Activated CD8-positive, alpha-beta T cell treated with anti-CD3 and anti-CD28 coated beads for 36 hours (primary cell): ENCODE data around the gene DGKA. TPM values are rescaled to one million over a fixed set of nuclear protein-coding genes. Genes with fewer than 3 reads are reported as not detected.

ENCODE experiments used
- ATAC-seq: fragments of 200-7000 bp; cut with Tn5 transposase; one replicate; pipeline ENCODE4 v1.10.0; 2021; ENCODE audit warnings: mild to moderate bottlenecking, moderate library complexity
- CTCF ChIA-PET: fragments of 350-600 bp; sonication (Branson Sonifier 250); formaldehyde crosslinking; loops from one replicate; lab custom pipeline; 2021; ENCODE audit warnings: antibody characterized with exemption; lab: Charles Lee
- POLR2A ChIA-PET: fragments of 350-600 bp; sonication (Branson Sonifier 250); formaldehyde crosslinking; loops from one replicate; lab custom pipeline; 2021; ENCODE audit warnings: antibody characterized with exemption; lab: Charles Lee
- DNase-seq: peaks from one replicate; pipeline ENCODE4 v3.0.0-alpha.2; 2020
- H3K27ac Mint-ChIP-seq: one replicate; pipeline ENCODE4 v1.8.0; 2021; ENCODE audit warnings: mild to moderate bottlenecking, mixed read lengths
- H3K27me3 Mint-ChIP-seq: one replicate; pipeline ENCODE4 v1.8.0; 2021; ENCODE audit warnings: mixed read lengths
- H3K36me3 Mint-ChIP-seq: one replicate; pipeline ENCODE4 v1.8.0; 2021; ENCODE audit warnings: low read depth, mixed read lengths
- H3K4me1 Mint-ChIP-seq: one replicate; pipeline ENCODE4 v1.8.0; 2021; ENCODE audit warnings: low read depth, mixed read lengths
- H3K4me3 Mint-ChIP-seq: one replicate; pipeline ENCODE4 v1.8.0; 2021; ENCODE audit warnings: mild to moderate bottlenecking, moderate library complexity, mixed read lengths
- H3K9me3 Mint-ChIP-seq: one replicate; pipeline ENCODE4 v1.8.0; 2021; ENCODE audit warnings: mixed read lengths
- intact Hi-C: fragments of 100-400 bp; cut with micrococcal nuclease; formaldehyde crosslinking; loops from one replicate; pipeline ENCODE4 v1.10.0; 2022
- total RNA-seq, 2 experiments: library from RNA; stranded (reverse); gene quantifications; one replicate each; pipeline ENCODE4 v1.2.3, GENCODE V29; 2021
- TF ChIP-seq, protein P1 (sequence below): fragments of 200-600 bp; IDR thresholded peaks from one replicate; pipeline ENCODE4 v1.8.0; 2022; ENCODE audit warnings: antibody characterized with exemption, mild to moderate bottlenecking

DGKA gene
- total RNA-seq, 2 experiments from 2014 or later, result 350 to 353 TPM

DNA sequence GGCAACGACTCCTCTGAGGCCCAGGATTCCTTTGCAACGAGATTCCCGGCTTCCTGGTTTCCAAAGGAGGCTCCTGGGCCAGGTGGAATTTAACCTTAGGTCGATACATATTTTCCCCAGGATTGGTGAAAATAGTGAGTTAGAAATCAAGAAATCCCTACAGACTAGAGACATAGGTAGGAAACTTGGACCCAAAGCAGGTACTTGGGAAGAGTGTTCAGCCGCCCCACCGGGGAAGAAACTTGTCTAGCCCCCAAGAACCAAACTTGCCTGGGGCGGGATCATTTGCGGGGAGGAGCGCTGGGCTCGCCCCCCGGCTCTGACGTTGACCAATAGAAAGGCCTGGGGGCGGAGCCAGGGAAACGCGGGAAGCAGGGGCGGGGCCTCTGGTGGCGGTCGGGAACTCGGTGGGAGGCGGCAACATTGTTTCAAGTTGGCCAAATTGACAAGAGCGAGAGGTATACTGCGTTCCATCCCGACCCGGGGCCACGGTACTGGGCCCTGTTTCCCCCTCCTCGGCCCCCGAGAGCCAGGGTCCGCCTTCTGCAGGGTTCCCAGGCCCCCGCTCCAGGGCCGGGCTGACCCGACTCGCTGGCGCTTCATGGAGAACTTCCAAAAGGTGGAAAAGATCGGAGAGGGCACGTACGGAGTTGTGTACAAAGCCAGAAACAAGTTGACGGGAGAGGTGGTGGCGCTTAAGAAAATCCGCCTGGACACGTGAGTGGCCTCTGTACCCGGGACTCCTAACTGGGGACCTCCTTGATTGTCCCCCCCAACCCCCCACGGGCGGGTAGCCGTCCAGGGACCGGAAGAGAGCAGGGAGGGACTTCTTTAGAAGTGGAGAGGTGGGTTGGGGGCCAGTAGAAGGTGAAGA, 35.7 kb downstream of the DGKA start, which contains the start of gene CDK2:
CDK2 (plus strand) TSS at position 423 of the 874 bp plus-strand sequence; CDS start at position 602, 179 bp downstream.
- Mint-ChIP-seq H3K4me3 (peak within 1 kb of the TSS; percentile 98), H3K4me1 (peaks cover 22% of the 10 kb centered on the region), H3K9me3 (no peaks in the 10 kb centered on the region), H3K27me3 (no peaks in the 10 kb centered on the region), H3K27ac (peak within 1 kb of the TSS; percentile 89), H3K36me3 (peaks cover 38% of the 10 kb centered on the region)
- ChIA-PET POLR2A (interaction anchor here (0.6 to 5.4 kb wide), 9 partner anchors 10 to 503 kb away, joined by 3 to 46 read pairs (median 3); no protein-coding TSS in a partner anchor), CTCF (interaction anchor here (0.7 to 2.5 kb wide), 5 partner anchors 10 to 229 kb away, joined by 3 to 14 read pairs (median 5); partner anchors contain the start of gene SUOX)
- intact Hi-C loops, result loop anchor here (1.0 kb wide), 1 partner anchor 19 kb away; no protein-coding TSS in a partner anchor
- ATAC-seq (peak; percentile 98), DNase-seq (peak; percentile 96)
- TF ChIP-seq, protein P1, sequence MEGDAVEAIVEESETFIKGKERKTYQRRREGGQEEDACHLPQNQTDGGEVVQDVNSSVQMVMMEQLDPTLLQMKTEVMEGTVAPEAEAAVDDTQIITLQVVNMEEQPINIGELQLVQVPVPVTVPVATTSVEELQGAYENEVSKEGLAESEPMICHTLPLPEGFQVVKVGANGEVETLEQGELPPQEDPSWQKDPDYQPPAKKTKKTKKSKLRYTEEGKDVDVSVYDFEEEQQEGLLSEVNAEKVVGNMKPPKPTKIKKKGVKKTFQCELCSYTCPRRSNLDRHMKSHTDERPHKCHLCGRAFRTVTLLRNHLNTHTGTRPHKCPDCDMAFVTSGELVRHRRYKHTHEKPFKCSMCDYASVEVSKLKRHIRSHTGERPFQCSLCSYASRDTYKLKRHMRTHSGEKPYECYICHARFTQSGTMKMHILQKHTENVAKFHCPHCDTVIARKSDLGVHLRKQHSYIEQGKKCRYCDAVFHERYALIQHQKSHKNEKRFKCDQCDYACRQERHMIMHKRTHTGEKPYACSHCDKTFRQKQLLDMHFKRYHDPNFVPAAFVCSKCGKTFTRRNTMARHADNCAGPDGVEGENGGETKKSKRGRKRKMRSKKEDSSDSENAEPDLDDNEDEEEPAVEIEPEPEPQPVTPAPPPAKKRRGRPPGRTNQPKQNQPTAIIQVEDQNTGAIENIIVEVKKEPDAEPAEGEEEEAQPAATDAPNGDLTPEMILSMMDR, result no peak

DNA sequence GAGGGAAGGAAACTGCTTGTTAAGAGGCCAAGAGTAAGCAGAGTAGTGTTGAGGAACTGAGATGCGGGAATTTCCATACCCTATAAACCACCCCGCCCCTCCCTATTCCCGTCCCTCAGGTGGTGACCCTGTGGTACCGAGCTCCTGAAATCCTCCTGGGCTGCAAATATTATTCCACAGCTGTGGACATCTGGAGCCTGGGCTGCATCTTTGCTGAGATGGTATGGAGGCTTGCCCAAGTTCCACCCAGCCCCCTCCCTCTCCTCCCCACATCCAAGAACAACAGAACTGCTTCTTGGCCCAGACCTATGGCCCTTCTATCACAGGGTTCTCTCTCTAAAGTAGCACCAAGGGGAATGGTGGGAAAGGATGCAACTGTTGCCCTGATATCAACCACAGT, 38.4 kb downstream of the DGKA start:
- Mint-ChIP-seq H3K36me3 (peaks cover 38% of the 10 kb centered on the region), H3K27ac (no peak overlapping the region), H3K9me3 (no peaks in the 10 kb centered on the region), H3K4me1 (peaks cover 28% of the 10 kb centered on the region), H3K4me3 (no peak overlapping the region), H3K27me3 (no peaks in the 10 kb centered on the region)
- DNase-seq (no peak), ATAC-seq (no peak)
- CTCF ChIA-PET, result interaction anchor here (1.0 to 2.5 kb wide), 4 partner anchors 8 to 60 kb away, joined by 3 to 14 read pairs (median 8); partner anchors contain the start of gene SUOX
- POLR2A ChIA-PET, result interaction anchor here (0.6 to 5.4 kb wide), 3 partner anchors 13 to 74 kb away, joined by 3 to 46 read pairs (median 4); no protein-coding TSS in a partner anchor
- TF ChIP-seq, protein P1, result no peak
- intact Hi-C loops, result no loop called here

DNA sequence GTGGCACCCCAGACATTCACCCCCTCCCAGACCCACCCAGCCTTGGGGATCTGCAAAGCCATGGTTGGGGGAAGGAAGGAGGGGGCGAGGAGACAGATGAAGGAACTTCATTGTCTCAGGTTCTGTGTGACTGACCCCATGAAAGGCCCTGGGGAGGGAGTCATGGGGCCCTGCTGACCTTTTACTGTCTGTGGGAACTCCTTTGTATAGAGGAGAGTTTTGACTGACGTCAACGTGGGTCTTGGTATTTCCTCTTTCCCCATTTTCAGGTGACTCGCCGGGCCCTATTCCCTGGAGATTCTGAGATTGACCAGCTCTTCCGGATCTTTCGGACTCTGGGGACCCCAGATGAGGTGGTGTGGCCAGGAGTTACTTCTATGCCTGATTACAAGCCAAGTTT, 39.8 kb downstream of the DGKA start:
- POLR2A ChIA-PET, result interaction anchor here (0.8 kb wide), 1 partner anchor 12 kb away, joined by 3 read pairs; no protein-coding TSS in a partner anchor

DNA sequence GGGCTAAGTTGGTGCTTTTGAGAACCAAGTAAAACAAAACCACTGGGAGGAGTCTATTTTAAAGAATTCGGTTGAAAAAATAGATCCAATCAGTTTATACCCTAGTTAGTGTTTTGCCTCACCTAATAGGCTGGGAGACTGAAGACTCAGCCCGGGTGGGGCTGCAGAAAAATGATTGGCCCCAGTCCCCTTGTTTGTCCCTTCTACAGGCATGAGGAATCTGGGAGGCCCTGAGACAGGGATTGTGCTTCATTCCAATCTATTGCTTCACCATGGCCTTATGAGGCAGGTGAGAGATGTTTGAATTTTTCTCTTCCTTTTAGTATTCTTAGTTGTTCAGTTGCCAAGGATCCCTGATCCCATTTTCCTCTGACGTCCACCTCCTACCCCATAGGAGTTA, 41.1 kb downstream of the DGKA start:
- ChIA-PET POLR2A (no interaction called here), CTCF (no interaction called here)
- ATAC-seq (no peak), DNase-seq (no peak)
- Mint-ChIP-seq H3K9me3 (no peaks in the 10 kb centered on the region), H3K4me3 (no peak overlapping the region), H3K4me1 (peaks cover 31% of the 10 kb centered on the region), H3K27ac (no peak overlapping the region), H3K36me3 (peaks cover 33% of the 10 kb centered on the region), H3K27me3 (no peaks in the 10 kb centered on the region)
- TF ChIP-seq, protein P1, result no peak
- intact Hi-C loops, result loop anchor here (2.0 to 10.0 kb wide), 2 partner anchors 43 to 237 kb away; no protein-coding TSS in a partner anchor

More for the DNA sequence above, 39.8 kb downstream of the DGKA start:
- CTCF ChIA-PET, result no interaction called here
- ATAC-seq (no peak), DNase-seq (no peak)
- intact Hi-C loops, result loop anchor here (10.0 kb wide), 1 partner anchor 236 kb away; no protein-coding TSS in a partner anchor
- Mint-ChIP-seq H3K4me1 (peaks cover 28% of the 10 kb centered on the region), H3K9me3 (no peaks in the 10 kb centered on the region), H3K27me3 (no peaks in the 10 kb centered on the region), H3K27ac (no peak overlapping the region), H3K4me3 (no peak overlapping the region), H3K36me3 (peaks cover 38% of the 10 kb centered on the region)
- TF ChIP-seq, protein P1, result no peak
